Gastroesophageal sphincter (tissue), 4 donors: ENCODE data around the gene IL3. TPM values are rescaled to one million over a fixed set of nuclear protein-coding genes. Genes with fewer than 3 reads are reported as not detected.

Experiments
- ATAC-seq: fragments of 150-250 bp; one replicate; pipeline ENCODE4 v1.9.1; 2016; ENCODE audit warnings: mild to moderate bottlenecking, moderate library complexity
- H3K27ac ChIP-seq, 4 donors: fragments of 200-600 bp; sonication (generic) in 3 of 4; 1 replicate in 3 of 4; 2 replicates in 1 of 4; pipeline ENCODE4 v1.5.1; 2016 to 2019
- H3K27me3 ChIP-seq: fragments of 200-600 bp; sonication (generic); one replicate; pipeline ENCODE4 v1.5.1; 2019
- H3K36me3 ChIP-seq, 2 donors: fragments of 200-600 bp; sonication (generic); one replicate each; pipeline ENCODE4 v1.5.1; 2019; ENCODE audit warnings: control low read depth in 1 of 2
- H3K4me1 ChIP-seq, 3 donors: fragments of 200-600 bp; sonication (generic); 1 replicate in 2 of 3; 2 replicates in 1 of 3; pipeline ENCODE4 v1.5.1; 2016 to 2019; ENCODE audit warnings: control low read depth in 2 of 3
- H3K4me3 ChIP-seq, 2 donors: fragments of 200-600 bp; sonication (generic); one replicate each; pipeline ENCODE4 v1.5.1; 2019; ENCODE audit warnings: mild to moderate bottlenecking in 1 of 2, moderate library complexity in 1 of 2
- H3K9me3 ChIP-seq, 3 donors: fragments of 200-600 bp; sonication (generic); one replicate each; pipeline ENCODE4 v1.5.1; 2017 to 2019; ENCODE audit warnings: control low read depth in 2 of 3
- EP300 ChIP-seq: sonication (generic); formaldehyde crosslinking; IDR thresholded peaks from one replicate; pipeline ENCODE4 v1.6.1; 2017; ENCODE audit warnings: antibody characterized with exemption, mild to moderate bottlenecking
- POLR2A ChIP-seq, 2 donors: fragments of 450-650 bp; IDR thresholded peaks; one replicate each; pipeline ENCODE4 v1.6.1; 2017; ENCODE audit warnings: antibody characterized with exemption in 2 of 2, mild to moderate bottlenecking in 2 of 2, moderate library complexity in 1 of 2
- POLR2AphosphoS5 ChIP-seq: sonication (generic); formaldehyde crosslinking; IDR thresholded peaks from one replicate; pipeline ENCODE4 v1.6.1; 2017; ENCODE audit warnings: antibody characterized with exemption
- WGBS, 2 donors: methylation state at CpG; one replicate each; pipeline ENCODE4 v1.1.5; 2018; ENCODE audit warnings: low coverage in 1 of 2; 5-methylcytosine and 5-hydroxymethylcytosine counted together
- total RNA-seq, 4 donors: library from RNA; depleted of rRNA; stranded (reverse); fragments of >200 nt; gene quantifications; one replicate each; pipeline ENCODE4 v1.1.0, GENCODE V29; 2016
- TF ChIP-seq, protein P1 (sequence below), 4 experiments: fragments of 200-600 bp in 2 of 4; fragments of 450-650 bp in 2 of 4; sonication (generic) in 1 of 4; IDR thresholded peaks; one replicate each; pipeline ENCODE4 v1.5.1; 2017 to 2019; ENCODE audit warnings: antibody characterized with exemption in 4 of 4, mild to moderate bottlenecking in 2 of 4, moderate library complexity in 2 of 4

The IL3 gene, protein sequence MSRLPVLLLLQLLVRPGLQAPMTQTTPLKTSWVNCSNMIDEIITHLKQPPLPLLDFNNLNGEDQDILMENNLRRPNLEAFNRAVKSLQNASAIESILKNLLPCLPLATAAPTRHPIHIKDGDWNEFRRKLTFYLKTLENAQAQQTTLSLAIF
- not detected for total RNA-seq

DNA sequence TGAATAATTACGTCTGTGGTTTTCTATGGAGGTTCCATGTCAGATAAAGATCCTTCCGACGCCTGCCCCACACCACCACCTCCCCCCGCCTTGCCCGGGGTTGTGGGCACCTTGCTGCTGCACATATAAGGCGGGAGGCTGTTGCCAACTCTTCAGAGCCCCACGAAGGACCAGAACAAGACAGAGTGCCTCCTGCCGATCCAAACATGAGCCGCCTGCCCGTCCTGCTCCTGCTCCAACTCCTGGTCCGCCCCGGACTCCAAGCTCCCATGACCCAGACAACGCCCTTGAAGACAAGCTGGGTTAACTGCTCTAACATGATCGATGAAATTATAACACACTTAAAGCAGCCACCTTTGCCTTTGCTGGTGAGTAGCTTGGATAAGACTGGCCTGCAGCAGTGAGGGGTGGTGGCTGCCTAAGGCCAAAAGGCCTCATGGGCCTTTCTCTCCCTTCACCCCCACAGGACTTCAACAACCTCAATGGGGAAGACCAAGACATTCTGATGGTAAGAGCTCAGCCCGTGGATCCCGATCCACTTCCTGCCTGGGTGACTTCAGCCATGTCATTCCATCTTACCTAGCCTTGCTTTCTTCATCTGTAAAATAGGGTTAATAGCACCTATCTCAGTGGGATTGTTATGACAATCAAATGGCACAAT, at the start of gene IL3:
TSS of gene IL3 (plus strand) at position 155 of the 661 bp plus-strand sequence. CDS start at position 207, 52 bp downstream.
- Histone ChIP-seq H3K27me3 (no peaks in the 10 kb centered on the region), H3K9me3 (no peaks in the 10 kb centered on the region), H3K36me3 (no peaks in the 10 kb centered on the region), H3K27ac (no peak within 1 kb of the TSS), H3K4me1 (no peaks in the 10 kb centered on the region), H3K4me3 (no peak within 1 kb of the TSS)
- no peak for ATAC-seq
- TF ChIP-seq, protein P1, sequence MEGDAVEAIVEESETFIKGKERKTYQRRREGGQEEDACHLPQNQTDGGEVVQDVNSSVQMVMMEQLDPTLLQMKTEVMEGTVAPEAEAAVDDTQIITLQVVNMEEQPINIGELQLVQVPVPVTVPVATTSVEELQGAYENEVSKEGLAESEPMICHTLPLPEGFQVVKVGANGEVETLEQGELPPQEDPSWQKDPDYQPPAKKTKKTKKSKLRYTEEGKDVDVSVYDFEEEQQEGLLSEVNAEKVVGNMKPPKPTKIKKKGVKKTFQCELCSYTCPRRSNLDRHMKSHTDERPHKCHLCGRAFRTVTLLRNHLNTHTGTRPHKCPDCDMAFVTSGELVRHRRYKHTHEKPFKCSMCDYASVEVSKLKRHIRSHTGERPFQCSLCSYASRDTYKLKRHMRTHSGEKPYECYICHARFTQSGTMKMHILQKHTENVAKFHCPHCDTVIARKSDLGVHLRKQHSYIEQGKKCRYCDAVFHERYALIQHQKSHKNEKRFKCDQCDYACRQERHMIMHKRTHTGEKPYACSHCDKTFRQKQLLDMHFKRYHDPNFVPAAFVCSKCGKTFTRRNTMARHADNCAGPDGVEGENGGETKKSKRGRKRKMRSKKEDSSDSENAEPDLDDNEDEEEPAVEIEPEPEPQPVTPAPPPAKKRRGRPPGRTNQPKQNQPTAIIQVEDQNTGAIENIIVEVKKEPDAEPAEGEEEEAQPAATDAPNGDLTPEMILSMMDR (IDR thresholded peaks at IDR 0.05): no peak
- no peak for TF ChIP-seq POLR2AphosphoS5
- TF ChIP-seq POLR2A (IDR thresholded peaks at IDR 0.05): no peak
- TF ChIP-seq EP300: no peak
- WGBS, 2 donors: 90 to 91% methylated on average over 2 to 16 of the region's 16 CpGs

GRCh38 chr5:132010989-132011621, 49.4 kb upstream of the IL3 start:
- H3K27ac ChIP-seq: peak overlapping the region in 1 of 4 donors; percentile 54
- H3K4me1 ChIP-seq: peaks cover 0 to 27% (median 8%) of the 10 kb centered on the region in 3 donors
- no peak for ATAC-seq
- TF ChIP-seq POLR2A (IDR thresholded peaks at IDR 0.05) (no peak), POLR2AphosphoS5 (no peak), EP300 (no peak)
- TF ChIP-seq, protein P1 (IDR thresholded peaks at IDR 0.05): no peak
- peaks cover 27% of the 10 kb centered on the region for H3K27me3 ChIP-seq
- no peaks in the 10 kb centered on the region for H3K9me3 ChIP-seq
- H3K36me3 ChIP-seq: no peaks in the 10 kb centered on the region
- H3K4me3 ChIP-seq: peak overlapping the region; percentile 41 to 67
- WGBS, 2 donors: 60 to 86% methylated on average over 1 of the region's 46 CpGs

DNA sequence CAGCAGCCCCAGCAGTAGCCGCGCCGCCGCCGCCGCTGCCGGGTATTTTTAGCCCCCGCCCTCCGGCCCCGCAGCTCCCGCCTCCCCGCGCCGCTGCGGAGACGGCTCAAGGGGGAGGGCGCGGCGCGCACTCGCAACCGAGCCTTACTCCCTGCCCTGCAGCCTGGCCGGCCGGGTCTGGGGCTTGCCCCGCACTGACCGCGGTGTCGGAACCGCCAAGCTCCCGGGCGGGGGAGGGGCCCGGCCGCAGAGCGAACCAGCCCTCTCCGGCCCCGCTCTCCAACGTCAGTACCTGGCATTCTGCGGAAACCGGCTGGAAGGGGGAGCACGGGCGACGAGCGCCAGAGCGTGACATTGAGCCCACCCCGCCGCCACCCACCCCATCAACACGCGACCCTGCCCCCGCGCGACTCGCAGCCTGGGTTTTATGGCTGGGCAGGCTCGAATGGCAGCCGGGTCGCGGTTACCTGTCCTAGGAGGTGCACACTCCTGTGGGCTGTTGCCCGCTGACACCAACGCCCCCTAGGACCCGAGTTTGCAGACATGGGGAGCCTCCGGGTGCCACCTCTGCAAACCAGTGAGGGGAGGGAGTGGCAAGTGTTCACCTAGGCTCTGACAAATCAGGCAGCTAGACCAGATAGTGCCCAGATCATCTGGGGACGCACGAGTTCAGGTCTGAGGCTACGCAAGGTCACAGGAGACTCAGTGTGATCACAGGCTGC, 48.7 kb upstream of the IL3 start, which contains the start of gene ACSL6:
TSS of gene ACSL6 (minus strand) at position 37 of the 722 bp plus-strand sequence. CDS start 105 bp downstream, outside the sequence.
- ATAC-seq: peak; percentile 75
- Histone ChIP-seq H3K4me1 (peaks cover 0 to 27% (median 8%) of the 10 kb centered on the region in 3 donors), H3K27ac (peak within 1 kb of the TSS in 1 of 4 donors; percentile 54), H3K9me3 (no peaks in the 10 kb centered on the region), H3K27me3 (peaks cover 29% of the 10 kb centered on the region), H3K4me3 (peak within 1 kb of the TSS; percentile 41 to 67), H3K36me3 (no peaks in the 10 kb centered on the region)
- TF ChIP-seq, protein P1 (IDR thresholded peaks at IDR 0.05): no peak
- TF ChIP-seq POLR2AphosphoS5 (no peak), POLR2A (IDR thresholded peaks at IDR 0.05) (no peak), EP300 (no peak)
- WGBS, 2 donors: 0% methylated on average over 2 of the region's 63 CpGs; no CpG with 5 or more reads in 1 of the 2 donors

DNA sequence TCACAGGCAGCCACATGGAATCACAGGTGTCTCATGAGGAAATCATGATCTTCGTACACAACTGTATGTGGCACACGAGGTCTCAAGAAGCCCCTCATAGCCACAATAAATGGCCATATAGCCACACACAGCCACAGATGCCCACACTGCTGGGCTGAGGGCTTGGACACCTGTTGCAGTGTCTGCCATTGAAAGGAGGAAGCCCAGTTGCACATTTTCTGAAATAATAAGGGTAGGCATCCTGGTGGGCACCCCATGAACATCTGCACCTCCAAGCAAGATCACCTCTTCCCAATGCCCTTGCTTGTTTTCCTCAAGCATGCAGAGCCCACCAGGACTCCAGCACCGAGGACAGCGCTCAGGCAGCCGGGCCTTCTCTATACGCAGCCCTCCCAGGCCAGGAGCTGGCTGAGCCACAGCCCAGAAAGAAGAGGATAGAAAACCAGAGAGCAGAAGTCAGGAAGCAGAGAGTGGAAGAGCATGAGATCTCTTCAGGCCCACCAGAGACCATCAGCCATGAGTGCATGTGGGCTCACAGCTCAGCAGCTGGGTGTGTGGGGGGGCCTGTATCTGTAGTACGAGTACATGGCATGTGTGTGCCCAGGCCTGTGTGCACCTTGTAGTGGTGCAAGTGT, 48.0 kb upstream of the IL3 start:
- TF ChIP-seq POLR2A (IDR thresholded peaks at IDR 0.05) (no peak), EP300 (no peak), POLR2AphosphoS5 (no peak)
- TF ChIP-seq, protein P1 (IDR thresholded peaks at IDR 0.05): no peak
- ATAC-seq: no peak
- 100% methylated on average over 1 of the region's 7 CpGs for WGBS, 2 donors
- H3K36me3 ChIP-seq: no peaks in the 10 kb centered on the region
- peaks cover 0 to 26% (median 8%) of the 10 kb centered on the region in 3 donors for H3K4me1 ChIP-seq
- peaks cover 36% of the 10 kb centered on the region for H3K27me3 ChIP-seq
- no peaks in the 10 kb centered on the region for H3K9me3 ChIP-seq
- H3K4me3 ChIP-seq: no peak overlapping the region
- no peak overlapping the region for H3K27ac ChIP-seq
